NCI-H748 (cell line): ENCODE results near the gene GTF2IRD1.
A peak's percentile ranks its signal among the peaks of the same experiment; 100 is the strongest.

Source experiments
- DNase-seq: peaks from one replicate; lab custom pipeline; 2025; ENCODE audit not compliant: unreplicated experiment; lab: John Stamatoyannopoulos, UW

Gene GTF2IRD1

GRCh38 chr7:74584160-74584954 is 130.7 kb downstream of the GTF2IRD1 start:
- DNase-seq: no peak

- no peak for DNase-seq
Observed at GRCh38 chr7:74585844-74586243, 132.1 kb downstream of the GTF2IRD1 start.

GRCh38 chr7:74586258-74587175 is 132.8 kb downstream of the GTF2IRD1 start:
- no peak for DNase-seq

- DNase-seq: no peak
Observed at GRCh38 chr7:74587435-74588126, 133.9 kb downstream of the GTF2IRD1 start.

- DNase-seq: no peak
Observed at GRCh38 chr7:74590813-74591212, 137.1 kb downstream of the GTF2IRD1 start.

GRCh38 chr7:74598558-74598957 is 144.9 kb downstream of the GTF2IRD1 start:
- no peak for DNase-seq

- no peak for DNase-seq
Observed at GRCh38 chr7:74599244-74599643, 145.5 kb downstream of the GTF2IRD1 start.

- no peak for DNase-seq
Observed at GRCh38 chr7:74604326-74605020, 150.8 kb downstream of the GTF2IRD1 start.

GRCh38 chr7:74606101-74606908 is 152.6 kb downstream of the GTF2IRD1 start:
- DNase-seq: peak; percentile 58

GRCh38 chr7:74606909-74607510 is 153.3 kb downstream of the GTF2IRD1 start:
- DNase-seq: no peak

GRCh38 chr7:74612015-74612829 is 158.5 kb downstream of the GTF2IRD1 start:
- DNase-seq: peak; percentile 15

GRCh38 chr7:74615933-74616780 is 162.5 kb downstream of the GTF2IRD1 start:
- DNase-seq: no peak

GRCh38 chr7:74617180-74617744 is 163.6 kb downstream of the GTF2IRD1 start:
- no peak for DNase-seq

GRCh38 chr7:74619235-74619860 is 165.6 kb downstream of the GTF2IRD1 start:
- no peak for DNase-seq

GRCh38 chr7:74622228-74622749 is 168.6 kb downstream of the GTF2IRD1 start:
- DNase-seq: no peak

GRCh38 chr7:74623135-74623534 is 169.4 kb downstream of the GTF2IRD1 start:
- DNase-seq: no peak

- DNase-seq: no peak
Observed at GRCh38 chr7:74625446-74625845, 171.7 kb downstream of the GTF2IRD1 start.
